SJSA1 (cell line): Measurements from ENCODE around the gene SLIT3. TPM values are rescaled to one million over a fixed set of nuclear protein-coding genes. Genes with fewer than 3 reads are reported as not detected.

Experiments used
- DNase-seq, 2 experiments: peaks; one replicate each; pipeline ENCODE4 v3.0.0-alpha.2; 2015 to 2020; ENCODE audit warnings: low spot score in 2 of 2, low read depth in 1 of 2
- H3K27ac ChIP-seq: fragments of 250-450 bp; sonication (Bioruptor Pico); 2 replicates; pipeline ENCODE4 v1.5.1; 2020; ENCODE audit warnings: mild to moderate bottlenecking, moderate library complexity
- H3K27me3 ChIP-seq: fragments of 250-450 bp; sonication (Bioruptor Pico); replicated peaks from 2 replicates; pipeline ENCODE4 v1.5.1; 2020; ENCODE audit warnings: mild to moderate bottlenecking, moderate library complexity
- H3K36me3 ChIP-seq: fragments of 250-450 bp; sonication (Bioruptor Pico); 2 replicates; pipeline ENCODE4 v1.5.1; 2020; ENCODE audit warnings: mild to moderate bottlenecking
- H3K4me1 ChIP-seq: fragments of 250-450 bp; sonication (Bioruptor Pico); replicated peaks from 2 replicates; pipeline ENCODE4 v1.6.1; 2021; ENCODE audit warnings: mild to moderate bottlenecking
- H3K4me3 ChIP-seq: fragments of 250-450 bp; sonication (Bioruptor Pico); 2 replicates; pipeline ENCODE4 v1.5.1; 2020; ENCODE audit warnings: mild to moderate bottlenecking
- H3K9me3 ChIP-seq: fragments of 250-450 bp; sonication (Bioruptor Pico); replicated peaks from 2 replicates; pipeline ENCODE4 v1.5.1; 2020; ENCODE audit warnings: mild to moderate bottlenecking
- total RNA-seq: library from RNA; depleted of rRNA; stranded (reverse); fragments of >200 nt; shearing (Covaris generic); gene quantifications from 2 replicates; pipeline ENCODE4 v1.2.3, GENCODE V29; 2014; rRNA removed

The SLIT3 gene
- 12.9 and 19.0 TPM in 2 replicates for total RNA-seq

DNA sequence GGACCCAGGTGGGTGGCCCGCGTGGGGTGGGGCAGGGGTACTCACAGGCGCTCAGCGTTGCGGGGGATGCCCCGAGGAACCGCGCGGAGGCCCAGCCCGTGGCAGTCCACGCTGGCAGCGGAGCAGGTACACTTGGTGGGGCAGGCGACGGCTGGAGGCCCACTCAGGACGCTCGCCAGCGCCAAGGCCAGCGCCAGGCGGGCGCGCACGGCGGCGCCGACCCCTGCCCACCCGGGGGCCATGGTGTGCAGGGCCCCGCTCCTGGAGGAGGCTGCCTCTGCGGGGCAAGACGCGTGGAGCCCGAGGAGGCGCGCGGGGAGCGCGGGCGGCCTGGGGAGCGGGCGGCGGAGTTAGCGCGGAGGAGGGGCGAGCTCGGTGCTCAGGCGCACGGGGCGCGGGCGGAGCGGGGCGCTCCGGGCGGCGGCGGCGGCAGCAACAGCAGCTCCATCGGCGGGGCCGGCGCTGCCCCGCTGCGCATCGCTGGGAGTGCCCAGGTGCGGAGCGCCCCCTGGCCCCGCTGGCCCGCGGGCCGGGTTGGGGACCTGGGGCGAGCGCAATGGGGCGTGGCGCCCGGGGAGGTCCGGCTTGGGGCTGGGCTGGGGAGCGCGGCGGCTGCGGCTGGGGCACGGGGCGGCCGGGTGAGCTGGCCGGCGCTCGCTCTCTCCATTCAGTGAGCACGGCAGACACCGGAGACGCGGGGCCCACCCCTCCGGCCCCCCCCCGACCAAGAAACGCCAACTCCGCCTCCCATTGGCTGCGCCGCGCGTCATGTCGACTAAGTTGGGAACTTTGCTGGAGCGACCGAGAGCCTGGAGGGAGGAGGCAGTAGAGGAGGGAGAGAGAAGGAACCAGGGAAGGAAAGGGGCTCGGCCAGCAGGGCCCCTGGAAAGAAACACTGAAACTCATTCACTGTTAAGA is at the start of gene SLIT3:
TSS of gene SLIT3 (minus strand) at position 672 of the 918 bp plus-strand sequence. CDS start at position 242, 430 bp downstream.
- DNase-seq, result peak; percentile 91 to 94
- Histone ChIP-seq H3K9me3 (peaks cover 3% of the 10 kb centered on the region; the same call in 1 of the 2 replicates), H3K36me3 (peaks cover 6% of the 10 kb centered on the region; the same call in 1 of the 2 replicates), H3K4me1 (peaks cover 66% of the 10 kb centered on the region), H3K27ac (peak within 1 kb of the TSS; percentile 3; the same call in 1 of the 2 replicates), H3K27me3 (no peaks in the 10 kb centered on the region), H3K4me3 (peak within 1 kb of the TSS; percentile 77)

DNA sequence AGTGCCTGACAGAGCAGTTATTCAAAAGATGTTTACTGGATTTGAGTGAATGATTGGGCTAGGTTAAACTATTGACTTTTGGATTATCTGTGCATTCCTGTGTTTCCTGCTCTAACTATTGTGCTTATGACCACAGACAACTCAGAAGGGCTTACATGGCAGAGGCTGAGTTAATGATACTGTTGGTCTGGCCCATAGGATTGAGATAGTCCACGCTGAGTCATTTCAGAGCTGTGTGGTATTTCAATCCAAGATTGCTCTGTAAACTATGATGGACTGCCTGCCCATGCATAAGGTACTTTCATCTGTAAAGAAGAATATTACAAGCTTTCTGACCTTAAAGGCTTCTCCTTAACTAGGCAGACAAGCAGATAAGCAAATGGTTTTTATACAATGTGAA is 49.1 kb upstream of the SLIT3 start:
- H3K4me1 ChIP-seq, result peaks cover 56% of the 10 kb centered on the region
- H3K27me3 ChIP-seq, result no peaks in the 10 kb centered on the region
- no peaks in the 10 kb centered on the region for H3K9me3 ChIP-seq
- peak; percentile 87 to 92 for DNase-seq
- no peak overlapping the region for H3K4me3 ChIP-seq
- H3K36me3 ChIP-seq, result no peaks in the 10 kb centered on the region
- peak overlapping the region; percentile 94 for H3K27ac ChIP-seq

GRCh38 chr5:169347786-169348185 is 46.8 kb upstream of the SLIT3 start:
- Histone ChIP-seq H3K4me1 (peaks cover 62% of the 10 kb centered on the region), H3K9me3 (no peaks in the 10 kb centered on the region), H3K27me3 (no peaks in the 10 kb centered on the region), H3K4me3 (no peak overlapping the region), H3K27ac (no peak overlapping the region), H3K36me3 (no peaks in the 10 kb centered on the region)
- no peak for DNase-seq

GRCh38 chr5:169344629-169345028 is 43.7 kb upstream of the SLIT3 start:
- Histone ChIP-seq H3K4me1 (peaks cover 38% of the 10 kb centered on the region), H3K27ac (peak overlapping the region; percentile 81), H3K9me3 (no peaks in the 10 kb centered on the region), H3K36me3 (no peaks in the 10 kb centered on the region), H3K27me3 (no peaks in the 10 kb centered on the region), H3K4me3 (no peak overlapping the region)
- DNase-seq, result peak; percentile 74 to 89

- H3K27me3 ChIP-seq, result no peaks in the 10 kb centered on the region
- H3K4me3 ChIP-seq, result no peak overlapping the region
- peaks cover 31% of the 10 kb centered on the region for H3K4me1 ChIP-seq
- no peaks in the 10 kb centered on the region for H3K9me3 ChIP-seq
- peak in 1 of 2 experiments; percentile 29 for DNase-seq
- H3K36me3 ChIP-seq, result no peaks in the 10 kb centered on the region
- peak overlapping the region; percentile 81 for H3K27ac ChIP-seq
These were observed 42.8 kb upstream of the SLIT3 start for GRCh38 chr5:169343766-169344165.

DNA sequence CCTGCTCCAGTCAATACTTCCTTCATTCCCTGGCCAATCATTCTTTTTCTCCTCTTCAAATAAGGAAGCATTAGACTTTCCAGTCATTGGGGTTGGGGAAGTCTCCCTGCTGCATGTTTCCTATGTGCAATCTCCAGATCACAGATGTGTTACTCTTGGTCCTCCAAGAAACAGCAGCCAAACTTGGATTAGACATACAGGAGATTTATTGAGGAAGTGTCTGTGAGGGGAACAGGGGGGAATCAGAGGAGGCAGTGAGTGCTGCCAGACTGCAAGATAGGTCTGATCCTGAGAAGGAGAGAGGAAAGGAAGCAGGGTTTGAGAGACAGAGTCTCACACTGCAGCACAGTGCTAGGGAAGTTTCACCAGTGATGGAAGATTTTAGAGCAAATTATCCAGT is 40.6 kb upstream of the SLIT3 start:
- Histone ChIP-seq H3K27ac (no peak overlapping the region), H3K36me3 (no peaks in the 10 kb centered on the region), H3K4me1 (peaks cover 31% of the 10 kb centered on the region), H3K4me3 (no peak overlapping the region), H3K27me3 (no peaks in the 10 kb centered on the region), H3K9me3 (no peaks in the 10 kb centered on the region)
- DNase-seq, result no peak

- Histone ChIP-seq H3K36me3 (no peaks in the 10 kb centered on the region), H3K9me3 (no peaks in the 10 kb centered on the region), H3K27ac (no peak overlapping the region), H3K4me3 (no peak overlapping the region), H3K4me1 (peaks cover 16% of the 10 kb centered on the region), H3K27me3 (no peaks in the 10 kb centered on the region)
- DNase-seq, result no peak
These were observed 38.9 kb upstream of the SLIT3 start for GRCh38 chr5:169339869-169340268.

GRCh38 chr5:169336242-169336641 is 35.3 kb upstream of the SLIT3 start:
- Histone ChIP-seq H3K36me3 (no peaks in the 10 kb centered on the region), H3K9me3 (no peaks in the 10 kb centered on the region), H3K4me1 (no peaks in the 10 kb centered on the region), H3K4me3 (no peak overlapping the region), H3K27me3 (no peaks in the 10 kb centered on the region), H3K27ac (no peak overlapping the region)
- no peak for DNase-seq

DNA sequence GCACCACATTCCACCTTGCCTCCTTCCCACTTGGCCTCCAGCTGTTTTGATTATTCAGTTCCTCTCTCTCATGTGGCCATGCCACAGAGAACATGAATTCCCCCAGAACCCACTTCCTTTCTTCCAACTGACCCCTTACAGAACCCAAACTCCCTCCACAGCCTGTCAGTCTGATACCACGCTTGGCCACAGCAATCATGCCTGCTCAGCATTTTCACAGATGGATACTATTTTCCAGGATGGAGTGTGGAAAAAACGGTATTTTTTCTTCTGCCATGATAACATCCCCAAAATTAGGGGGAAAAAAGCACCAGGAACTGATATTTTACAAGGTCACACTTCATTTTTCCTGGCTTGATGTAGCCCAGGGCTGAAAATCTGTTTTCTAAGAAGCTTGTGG is 34.9 kb upstream of the SLIT3 start:
- DNase-seq, result no peak
- no peak overlapping the region for H3K27ac ChIP-seq

GRCh38 chr5:169333518-169333917 is 32.6 kb upstream of the SLIT3 start:
- Histone ChIP-seq H3K4me1 (no peaks in the 10 kb centered on the region), H3K36me3 (no peaks in the 10 kb centered on the region), H3K27ac (no peak overlapping the region), H3K4me3 (no peak overlapping the region), H3K9me3 (no peaks in the 10 kb centered on the region), H3K27me3 (no peaks in the 10 kb centered on the region)
- DNase-seq, result no peak

More for the DNA sequence above, 34.9 kb upstream of the SLIT3 start:
- Histone ChIP-seq H3K27me3 (no peaks in the 10 kb centered on the region), H3K36me3 (no peaks in the 10 kb centered on the region), H3K4me3 (no peak overlapping the region), H3K4me1 (no peaks in the 10 kb centered on the region), H3K9me3 (no peaks in the 10 kb centered on the region)

- H3K9me3 ChIP-seq, result no peaks in the 10 kb centered on the region
- H3K4me1 ChIP-seq, result no peaks in the 10 kb centered on the region
- H3K27me3 ChIP-seq, result no peaks in the 10 kb centered on the region
- no peaks in the 10 kb centered on the region for H3K36me3 ChIP-seq
- H3K27ac ChIP-seq, result no peak overlapping the region
- DNase-seq, result no peak
- H3K4me3 ChIP-seq, result no peak overlapping the region
These were observed 30.4 kb upstream of the SLIT3 start for GRCh38 chr5:169331292-169331852.

GRCh38 chr5:169328401-169328800 is 27.5 kb upstream of the SLIT3 start:
- Histone ChIP-seq H3K27me3 (no peaks in the 10 kb centered on the region), H3K36me3 (no peaks in the 10 kb centered on the region), H3K27ac (no peak overlapping the region), H3K9me3 (no peaks in the 10 kb centered on the region), H3K4me1 (no peaks in the 10 kb centered on the region), H3K4me3 (no peak overlapping the region)
- DNase-seq, result no peak

DNA sequence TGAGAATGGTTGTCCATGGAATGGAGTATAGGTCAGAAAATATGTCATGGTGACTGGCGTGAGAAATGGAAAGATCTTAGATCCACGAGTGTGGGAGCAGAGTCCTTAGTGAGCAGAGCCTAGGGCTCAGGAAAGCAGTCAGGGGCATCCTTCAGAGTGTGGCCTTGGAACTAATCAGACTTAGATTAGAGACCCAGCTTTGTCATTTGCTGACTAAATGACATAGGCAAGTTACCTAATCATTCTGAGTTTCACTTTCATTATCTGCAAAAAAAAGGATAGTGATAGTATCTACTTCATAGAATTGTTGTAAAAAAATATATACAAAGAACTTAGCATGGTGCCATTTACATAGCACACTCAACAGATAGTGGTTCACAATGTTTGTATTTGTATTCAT is 24.3 kb upstream of the SLIT3 start:
- H3K4me1 ChIP-seq, result no peaks in the 10 kb centered on the region
- no peak overlapping the region for H3K4me3 ChIP-seq
- DNase-seq, result no peak
- no peaks in the 10 kb centered on the region for H3K9me3 ChIP-seq
- H3K36me3 ChIP-seq, result no peaks in the 10 kb centered on the region
- H3K27ac ChIP-seq, result no peak overlapping the region
- no peaks in the 10 kb centered on the region for H3K27me3 ChIP-seq

GRCh38 chr5:169318556-169318955 is 17.6 kb upstream of the SLIT3 start:
- no peak for DNase-seq
- H3K9me3 ChIP-seq, result no peaks in the 10 kb centered on the region
- no peaks in the 10 kb centered on the region for H3K27me3 ChIP-seq
- H3K36me3 ChIP-seq, result no peaks in the 10 kb centered on the region
- no peak overlapping the region for H3K27ac ChIP-seq
- no peak overlapping the region for H3K4me3 ChIP-seq
- H3K4me1 ChIP-seq, result no peaks in the 10 kb centered on the region
